Osteoblast (primary cell): ENCODE results near the gene TXNDC5. TPM values are rescaled to one million over a fixed set of nuclear protein-coding genes. Genes with fewer than 3 reads are reported as not detected.

ENCODE experiments used
- DNase-seq: peaks from one replicate; pipeline ENCODE4 v3.0.0; 2011; ENCODE audit warnings: low spot score, mixed read lengths; ENCODE audit not compliant: insufficient read length; ENCODE audit errors: missing footprints
- H2AFZ ChIP-seq: 2 replicates; pipeline ENCODE4 v1.6.0; 2011; ENCODE audit warnings: mild to moderate bottlenecking, low read length
- H3K27ac ChIP-seq: 2 replicates; pipeline ENCODE4 v1.5.1; 2011; ENCODE audit warnings: mild to moderate bottlenecking, low read depth, low read length, moderate library complexity
- H3K27me3 ChIP-seq: 2 replicates; pipeline ENCODE4 v1.6.0; 2012; ENCODE audit warnings: mild to moderate bottlenecking, control low read depth, inconsistent platforms, low read length, moderate library complexity; ENCODE audit not compliant: insufficient read depth
- H3K36me3 ChIP-seq: 2 replicates; pipeline ENCODE4 v1.5.1; 2011; ENCODE audit warnings: mild to moderate bottlenecking, low read length, control low read depth, moderate library complexity; ENCODE audit not compliant: insufficient read depth
- H3K4me1 ChIP-seq: 2 replicates; pipeline ENCODE4 v1.5.1; 2011; ENCODE audit warnings: mild to moderate bottlenecking, low read length, control low read depth, moderate library complexity; ENCODE audit not compliant: insufficient read depth
- H3K4me2 ChIP-seq: 2 replicates; pipeline ENCODE4 v1.6.0; 2011; ENCODE audit warnings: mild to moderate bottlenecking, low read length; ENCODE audit not compliant: insufficient read depth
- H3K4me3 ChIP-seq: fragments of 200-600 bp; sonication (generic); 3 replicates; pipeline ENCODE4 v1.5.1; 2012; ENCODE audit warnings: mild to moderate bottlenecking, low read length, inconsistent platforms; ENCODE audit not compliant: insufficient read depth
- H3K79me2 ChIP-seq: 2 replicates; pipeline ENCODE4 v1.6.0; 2012; ENCODE audit warnings: mild to moderate bottlenecking, low read length, control low read depth, inconsistent platforms; ENCODE audit not compliant: insufficient read depth
- H3K9me3 ChIP-seq: 2 replicates; pipeline ENCODE4 v1.5.1; 2011; ENCODE audit warnings: low read depth, low read length, control low read depth
- H4K20me1 ChIP-seq: 2 replicates; pipeline ENCODE4 v1.6.0; 2012; ENCODE audit warnings: mild to moderate bottlenecking, low read length, control low read depth; ENCODE audit not compliant: insufficient read depth
- total RNA-seq: library from RNA; depleted of rRNA; stranded (reverse); fragments of >200 nt; gene quantifications from 2 replicates; pipeline ENCODE4 v1.2.3, GENCODE V29; 2012
- TF ChIP-seq, protein P1 (sequence below): IDR thresholded peaks from 2 replicates; pipeline ENCODE4 v1.5.1; 2011; ENCODE audit warnings: mild to moderate bottlenecking, low read depth, low read length, moderate library complexity; ENCODE audit errors: extremely low read depth

TXNDC5 gene
- total RNA-seq, 1 donor, result 344 TPM

DNA sequence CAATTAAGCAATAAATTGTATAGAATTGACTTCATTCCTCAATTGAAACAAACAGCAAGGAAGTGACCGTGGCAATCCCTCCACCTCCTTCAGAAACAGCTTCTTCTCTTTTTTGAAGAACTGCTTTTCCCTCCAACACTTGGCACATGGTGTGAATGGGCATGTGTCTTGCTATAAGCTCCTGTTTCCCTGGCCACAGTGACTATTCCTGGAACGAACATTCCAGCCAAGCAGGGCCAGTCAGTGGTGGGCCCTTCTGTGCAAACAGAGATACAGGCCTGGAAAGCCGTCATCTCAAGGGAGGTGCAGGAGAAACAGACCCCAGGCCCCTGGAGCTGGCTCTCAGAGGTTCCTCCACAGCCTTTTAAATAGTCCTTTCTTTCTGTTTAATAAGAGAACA, 6.9 kb downstream of the TXNDC5 start:
- Histone ChIP-seq H3K36me3 (peaks cover 59% of the 10 kb centered on the region), H4K20me1 (peaks cover 66% of the 10 kb centered on the region), H3K79me2 (peaks cover 81% of the 10 kb centered on the region), H2AFZ (no peak overlapping the region), H3K27ac (no peak overlapping the region), H3K4me3 (no peak overlapping the region), H3K9me3 (no peaks in the 10 kb centered on the region), H3K4me2 (no peak overlapping the region), H3K4me1 (peaks cover 4% of the 10 kb centered on the region), H3K27me3 (no peaks in the 10 kb centered on the region)
- TF ChIP-seq, protein P1, sequence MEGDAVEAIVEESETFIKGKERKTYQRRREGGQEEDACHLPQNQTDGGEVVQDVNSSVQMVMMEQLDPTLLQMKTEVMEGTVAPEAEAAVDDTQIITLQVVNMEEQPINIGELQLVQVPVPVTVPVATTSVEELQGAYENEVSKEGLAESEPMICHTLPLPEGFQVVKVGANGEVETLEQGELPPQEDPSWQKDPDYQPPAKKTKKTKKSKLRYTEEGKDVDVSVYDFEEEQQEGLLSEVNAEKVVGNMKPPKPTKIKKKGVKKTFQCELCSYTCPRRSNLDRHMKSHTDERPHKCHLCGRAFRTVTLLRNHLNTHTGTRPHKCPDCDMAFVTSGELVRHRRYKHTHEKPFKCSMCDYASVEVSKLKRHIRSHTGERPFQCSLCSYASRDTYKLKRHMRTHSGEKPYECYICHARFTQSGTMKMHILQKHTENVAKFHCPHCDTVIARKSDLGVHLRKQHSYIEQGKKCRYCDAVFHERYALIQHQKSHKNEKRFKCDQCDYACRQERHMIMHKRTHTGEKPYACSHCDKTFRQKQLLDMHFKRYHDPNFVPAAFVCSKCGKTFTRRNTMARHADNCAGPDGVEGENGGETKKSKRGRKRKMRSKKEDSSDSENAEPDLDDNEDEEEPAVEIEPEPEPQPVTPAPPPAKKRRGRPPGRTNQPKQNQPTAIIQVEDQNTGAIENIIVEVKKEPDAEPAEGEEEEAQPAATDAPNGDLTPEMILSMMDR, result no peak
- no peak for DNase-seq

DNA sequence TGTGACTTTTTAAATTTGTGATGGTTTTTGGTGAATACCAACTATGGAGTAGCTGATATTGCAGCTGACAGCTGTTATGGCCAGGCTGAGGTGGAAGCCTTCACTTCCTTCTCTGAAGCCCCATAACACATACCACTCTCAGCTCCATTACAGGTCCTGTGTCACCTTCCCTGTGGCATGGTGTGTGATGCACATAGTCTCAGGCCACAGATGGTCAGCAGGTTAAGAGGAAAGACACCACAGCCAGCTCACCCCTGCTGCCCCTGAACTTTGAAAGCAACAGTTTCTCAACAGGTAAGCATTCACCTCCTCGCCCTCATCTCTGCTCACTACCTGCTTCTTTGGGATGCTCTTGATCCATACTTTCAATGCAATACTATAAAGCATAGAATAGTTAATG, 7.7 kb downstream of the TXNDC5 start:
- Histone ChIP-seq H4K20me1 (peaks cover 59% of the 10 kb centered on the region), H2AFZ (no peak overlapping the region)

DNA sequence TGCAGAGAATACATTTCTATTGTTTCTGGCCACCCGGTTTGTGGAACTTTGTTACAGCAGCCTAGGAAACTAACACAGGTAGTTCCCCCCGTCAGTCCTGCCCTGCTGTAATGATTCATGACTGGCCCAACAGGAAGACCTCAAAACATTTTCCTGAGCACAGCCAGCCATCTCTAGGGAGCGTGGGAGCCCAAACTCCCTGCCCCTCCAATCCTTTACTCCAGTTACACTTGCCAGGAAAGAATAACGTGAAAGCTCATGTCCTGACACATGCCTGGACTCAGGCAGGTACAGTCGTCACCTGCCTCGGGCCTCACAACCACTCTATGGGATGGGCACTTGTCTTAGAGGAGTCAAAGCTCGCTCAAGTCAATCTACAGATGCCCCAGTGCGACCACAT, 8.4 kb downstream of the TXNDC5 start:
- Histone ChIP-seq H3K79me2 (peaks cover 67% of the 10 kb centered on the region), H3K27ac (no peak overlapping the region)
- TF ChIP-seq, protein P1, result no peak

More for the DNA sequence above, 7.7 kb downstream of the TXNDC5 start:
- H3K27ac ChIP-seq, result no peak overlapping the region
- H3K4me2 ChIP-seq, result no peak overlapping the region
- peaks cover 67% of the 10 kb centered on the region for H3K36me3 ChIP-seq
- H3K4me1 ChIP-seq, result no peaks in the 10 kb centered on the region
- peaks cover 73% of the 10 kb centered on the region for H3K79me2 ChIP-seq
- no peaks in the 10 kb centered on the region for H3K27me3 ChIP-seq
- H3K4me3 ChIP-seq, result no peak overlapping the region
- H3K9me3 ChIP-seq, result no peaks in the 10 kb centered on the region
- no peak for DNase-seq
- TF ChIP-seq, protein P1, result no peak

DNA sequence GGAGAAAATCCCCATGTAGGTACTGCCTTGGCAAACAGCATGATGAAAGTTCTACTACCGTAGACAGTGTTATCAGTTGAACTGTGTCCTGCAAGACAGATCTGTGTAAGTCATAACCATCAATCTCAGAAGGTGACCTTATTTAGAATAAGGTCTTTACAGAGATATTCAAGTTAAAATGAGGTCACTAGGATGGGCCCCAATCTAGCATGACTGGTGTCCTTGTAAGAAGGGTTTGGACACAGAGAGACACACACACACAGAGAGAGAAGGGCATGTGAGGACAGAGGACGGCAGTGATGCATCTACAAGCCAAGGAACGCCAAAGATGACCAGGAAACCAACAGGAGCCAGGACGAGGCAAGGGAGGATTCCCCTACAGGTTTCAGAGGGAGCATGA, 8.8 kb downstream of the TXNDC5 start:
- TF ChIP-seq, protein P1, result no peak
- H3K9me3 ChIP-seq, result no peaks in the 10 kb centered on the region
- no peak overlapping the region for H3K4me3 ChIP-seq
- H3K4me2 ChIP-seq, result no peak overlapping the region
- no peaks in the 10 kb centered on the region for H3K27me3 ChIP-seq
- H3K79me2 ChIP-seq, result peaks cover 62% of the 10 kb centered on the region
- H3K36me3 ChIP-seq, result peaks cover 77% of the 10 kb centered on the region
- no peak overlapping the region for H3K27ac ChIP-seq
- H2AFZ ChIP-seq, result no peak overlapping the region
- DNase-seq, result no peak
- H4K20me1 ChIP-seq, result peaks cover 48% of the 10 kb centered on the region
- no peaks in the 10 kb centered on the region for H3K4me1 ChIP-seq

More for the DNA sequence above, 8.4 kb downstream of the TXNDC5 start:
- Histone ChIP-seq H3K4me2 (no peak overlapping the region), H3K27me3 (no peaks in the 10 kb centered on the region), H3K4me1 (no peaks in the 10 kb centered on the region), H3K36me3 (peaks cover 73% of the 10 kb centered on the region), H4K20me1 (peaks cover 52% of the 10 kb centered on the region), H3K9me3 (no peaks in the 10 kb centered on the region), H2AFZ (no peak overlapping the region), H3K4me3 (no peak overlapping the region)
- DNase-seq, result no peak
